HG02610 (cell line): ENCODE data around the gene SERPINB12.

Source experiments
- ATAC-seq: cut with Tn5 transposase; IDR thresholded peaks from one replicate; pipeline ENCODE4 v1.9.1; 2021; ENCODE audit warnings: mild to moderate bottlenecking, moderate library complexity; ENCODE audit not compliant: unreplicated experiment

SERPINB12 gene, protein sequence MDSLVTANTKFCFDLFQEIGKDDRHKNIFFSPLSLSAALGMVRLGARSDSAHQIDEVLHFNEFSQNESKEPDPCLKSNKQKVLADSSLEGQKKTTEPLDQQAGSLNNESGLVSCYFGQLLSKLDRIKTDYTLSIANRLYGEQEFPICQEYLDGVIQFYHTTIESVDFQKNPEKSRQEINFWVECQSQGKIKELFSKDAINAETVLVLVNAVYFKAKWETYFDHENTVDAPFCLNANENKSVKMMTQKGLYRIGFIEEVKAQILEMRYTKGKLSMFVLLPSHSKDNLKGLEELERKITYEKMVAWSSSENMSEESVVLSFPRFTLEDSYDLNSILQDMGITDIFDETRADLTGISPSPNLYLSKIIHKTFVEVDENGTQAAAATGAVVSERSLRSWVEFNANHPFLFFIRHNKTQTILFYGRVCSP

DNA sequence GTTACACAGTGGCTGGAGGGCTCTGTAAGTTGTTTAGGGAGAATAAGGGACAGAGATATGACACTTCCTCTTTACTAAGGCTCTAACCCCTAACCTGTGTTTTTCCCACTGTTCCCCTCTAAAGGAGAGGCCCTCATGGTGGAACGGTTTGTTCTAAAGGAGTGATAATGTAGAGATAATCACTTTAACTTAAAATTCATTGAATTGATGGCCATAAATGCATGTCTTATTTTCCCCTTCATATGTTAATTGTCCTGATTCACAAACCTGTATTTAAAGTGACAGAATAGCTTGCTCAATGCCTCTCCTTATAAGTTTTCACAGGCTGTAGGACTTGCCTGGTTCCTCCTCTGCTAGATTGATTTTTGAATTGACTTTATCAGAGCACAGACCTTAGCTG lies at the start of gene SERPINB12:
Gene SERPINB12, plus strand, starts transcription at position 301 of the 400 bp plus-strand sequence. CDS start 13,791 bp downstream, outside the sequence.
- no peak for ATAC-seq

DNA sequence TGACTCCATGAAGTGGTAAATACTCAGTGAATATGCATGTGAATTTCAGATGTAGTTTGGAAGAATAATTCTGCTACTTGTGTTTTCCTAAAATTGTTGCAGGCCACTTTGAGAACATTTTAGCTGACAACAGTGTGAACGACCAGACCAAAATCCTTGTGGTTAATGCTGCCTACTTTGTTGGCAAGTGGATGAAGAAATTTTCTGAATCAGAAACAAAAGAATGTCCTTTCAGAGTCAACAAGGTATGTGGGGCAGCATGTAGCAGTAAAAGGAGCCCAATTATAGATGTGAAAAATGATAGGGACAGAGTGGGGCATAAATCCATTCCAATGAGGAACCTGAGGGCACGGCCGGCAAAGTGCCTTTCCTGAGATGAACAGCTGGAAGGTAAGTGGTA lies 49.3 kb upstream of the SERPINB12 start:
- ATAC-seq = no peak

DNA sequence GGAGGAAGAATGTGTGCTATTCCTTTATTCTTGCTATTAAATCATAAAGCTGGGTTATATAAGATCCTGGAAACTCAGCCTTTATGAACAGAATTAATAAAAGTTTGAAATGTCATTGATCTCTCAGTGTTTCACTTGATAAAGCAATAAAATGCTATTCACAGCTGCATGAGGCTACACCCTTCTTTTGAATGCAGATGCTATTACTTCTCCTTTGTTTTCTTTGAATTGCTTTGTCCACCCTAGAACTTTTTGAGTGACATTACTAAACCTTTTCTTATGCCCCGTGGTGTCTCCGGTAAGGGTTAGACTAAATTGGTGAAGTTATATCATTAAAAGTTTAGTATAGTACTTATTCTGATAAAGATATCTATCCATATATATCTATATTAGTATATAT lies 46.5 kb upstream of the SERPINB12 start:
- no peak for ATAC-seq

DNA sequence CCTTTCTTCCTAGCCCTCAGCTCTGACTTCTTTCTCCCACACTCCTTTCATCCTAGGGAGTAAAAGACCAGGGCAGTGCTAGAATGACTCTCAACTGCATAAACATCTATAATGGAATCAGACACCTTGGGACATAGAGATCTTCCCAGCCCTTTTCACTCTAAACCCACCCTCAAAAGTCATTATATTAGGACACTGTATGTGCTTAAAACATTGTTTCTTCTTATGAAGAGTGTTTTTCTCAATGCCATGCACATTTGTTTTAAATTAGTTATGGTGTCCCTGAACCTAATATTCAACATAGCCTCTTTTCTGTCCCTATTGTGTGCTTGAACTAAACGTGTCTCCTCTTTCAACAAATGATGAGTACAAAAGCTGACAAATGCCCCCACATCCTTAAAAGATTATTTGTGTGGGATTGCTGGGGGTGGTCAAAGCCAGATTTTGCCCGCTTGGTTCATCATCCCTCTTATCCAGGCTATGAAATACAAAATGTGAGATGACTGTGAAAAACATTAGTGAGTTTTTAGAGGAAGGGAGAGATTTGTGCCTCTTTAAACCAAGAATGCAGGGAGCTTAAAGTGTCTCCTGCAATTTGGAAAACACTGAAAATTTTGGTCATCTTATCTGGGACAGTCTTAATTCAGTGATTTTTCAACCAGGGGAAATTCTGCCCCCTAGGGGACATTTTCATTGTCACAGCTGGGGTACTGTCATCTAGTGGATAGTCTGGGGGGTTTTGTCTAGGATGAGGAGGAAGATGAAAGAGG lies 36.4 kb upstream of the SERPINB12 start:
- ATAC-seq = no peak

DNA sequence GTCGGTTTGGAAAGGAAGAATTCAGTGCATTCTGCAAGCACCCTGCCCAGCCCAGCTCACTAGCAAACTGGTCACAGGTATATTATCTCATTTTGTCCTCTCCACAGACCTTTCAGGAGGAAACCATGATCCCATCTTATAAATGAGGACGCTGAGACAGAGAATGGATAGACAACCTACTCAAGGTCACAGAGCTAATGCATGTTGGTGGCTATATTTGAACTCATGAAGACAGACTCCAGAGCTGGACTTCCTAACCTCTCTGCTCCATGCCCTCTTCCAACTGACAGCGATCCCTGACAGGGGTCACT lies 35.9 kb upstream of the SERPINB12 start:
- ATAC-seq = no peak

DNA sequence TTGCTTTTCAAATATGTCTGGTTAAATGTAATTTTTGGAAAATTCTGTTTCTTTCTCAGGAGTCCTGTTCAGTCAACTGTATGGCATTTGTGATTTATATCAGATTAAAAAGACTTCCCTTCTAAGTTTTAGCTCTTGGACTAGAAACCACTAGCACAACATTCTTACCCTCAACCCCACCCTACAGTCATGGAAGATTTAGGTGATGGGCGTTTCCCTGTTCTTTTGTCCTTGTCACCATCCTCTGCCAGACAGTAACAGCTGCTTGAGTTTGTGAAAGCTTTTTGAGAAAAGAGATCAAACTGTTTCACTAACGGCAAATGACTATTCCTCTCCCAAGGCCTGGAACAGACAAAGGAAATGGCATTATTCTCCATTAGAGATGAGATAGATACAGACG lies 33.6 kb upstream of the SERPINB12 start:
- ATAC-seq = no peak

DNA sequence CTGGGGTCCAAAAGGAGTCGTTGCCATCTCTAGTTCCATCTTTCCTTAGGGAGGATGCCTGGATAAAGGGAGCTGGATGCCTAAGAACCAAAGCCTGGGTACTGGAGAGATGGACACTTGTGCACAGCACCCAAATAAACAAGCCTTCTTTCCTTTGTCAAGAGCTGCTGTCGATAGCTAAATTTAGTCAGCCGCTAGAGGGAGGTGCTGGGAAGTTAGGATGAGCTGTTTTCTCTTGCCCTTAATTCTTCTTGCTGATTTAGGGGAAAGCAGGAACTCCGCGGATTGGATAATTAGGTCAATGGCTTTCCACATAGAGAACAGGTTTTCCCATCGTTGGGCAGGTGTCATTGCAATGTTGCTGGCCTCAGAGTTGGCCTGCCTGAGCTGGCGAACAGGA lies 30.9 kb upstream of the SERPINB12 start:
- ATAC-seq = no peak

DNA sequence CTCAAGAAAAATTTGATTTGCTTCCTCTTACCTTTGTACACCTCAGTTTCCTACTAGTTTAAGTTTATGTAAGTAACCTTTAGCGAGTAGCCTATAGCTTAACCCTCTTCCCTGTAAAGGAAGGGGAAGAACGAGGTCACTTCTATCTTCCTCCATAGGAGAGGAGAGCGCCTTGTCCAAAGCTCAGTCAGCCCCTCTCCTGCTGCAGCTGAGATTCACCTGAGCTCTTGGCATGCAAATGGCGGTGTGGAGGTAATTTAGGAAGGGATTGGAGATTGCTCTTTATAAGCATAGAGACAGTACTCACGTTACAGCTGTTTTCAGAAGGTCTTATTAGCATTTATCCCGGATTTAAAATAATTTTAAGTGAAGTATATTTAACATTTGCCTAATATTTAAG lies 27.8 kb upstream of the SERPINB12 start:
- ATAC-seq = no peak

DNA sequence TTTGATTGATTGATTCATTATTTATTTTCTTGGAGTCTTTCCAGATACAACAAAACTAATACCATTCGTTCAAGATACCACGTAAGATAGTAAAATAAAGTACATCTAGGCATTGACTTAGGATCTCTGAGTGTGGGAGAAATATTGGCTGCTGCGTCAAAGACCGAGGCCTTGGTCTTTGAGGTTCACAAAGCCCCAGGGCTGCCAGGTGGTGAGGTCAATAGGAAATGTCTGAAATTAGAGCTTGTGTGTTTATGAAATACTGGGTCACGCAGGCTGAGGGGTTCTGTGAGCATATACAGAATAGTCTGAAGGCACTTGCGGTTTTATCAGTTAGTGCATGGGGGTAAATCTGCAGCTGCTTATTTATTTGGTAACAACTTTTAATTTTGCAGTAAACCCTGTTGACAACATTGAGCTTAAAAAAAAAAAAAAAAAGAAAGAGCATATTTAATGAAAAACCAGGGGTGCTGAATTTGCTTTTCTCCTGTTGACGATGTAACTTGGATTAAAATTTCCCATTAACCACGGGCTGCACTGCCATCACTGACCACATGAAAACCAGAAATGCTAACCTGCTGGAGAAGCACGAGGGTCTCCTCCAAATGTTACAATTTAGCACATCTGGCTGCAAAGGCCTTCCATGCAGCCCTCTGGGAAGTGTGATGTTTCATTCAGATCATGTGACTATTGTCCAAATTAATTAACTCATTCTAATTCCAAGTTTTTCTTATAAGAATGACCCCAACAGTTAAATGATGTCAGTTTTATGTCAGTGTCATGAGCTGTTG lies 27.1 kb upstream of the SERPINB12 start:
- ATAC-seq = no peak

DNA sequence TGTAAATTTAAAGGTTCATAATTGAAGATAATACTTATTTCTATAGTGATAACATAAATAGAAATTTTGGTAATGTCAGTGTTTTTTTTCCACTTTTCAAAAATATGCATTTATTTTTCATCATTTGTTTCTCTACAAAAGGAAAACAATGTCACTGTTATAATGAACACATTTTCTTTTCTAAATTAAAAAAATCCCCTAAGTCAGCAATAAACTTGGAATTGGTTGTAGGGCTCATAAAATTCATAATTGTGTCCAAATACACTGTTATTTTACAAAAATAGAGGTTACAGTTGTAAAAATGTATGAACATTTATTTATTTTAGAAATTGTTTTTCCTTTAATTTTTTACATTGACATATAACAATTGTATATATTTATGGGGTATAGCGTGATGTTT lies 26.4 kb upstream of the SERPINB12 start:
- no peak for ATAC-seq

DNA sequence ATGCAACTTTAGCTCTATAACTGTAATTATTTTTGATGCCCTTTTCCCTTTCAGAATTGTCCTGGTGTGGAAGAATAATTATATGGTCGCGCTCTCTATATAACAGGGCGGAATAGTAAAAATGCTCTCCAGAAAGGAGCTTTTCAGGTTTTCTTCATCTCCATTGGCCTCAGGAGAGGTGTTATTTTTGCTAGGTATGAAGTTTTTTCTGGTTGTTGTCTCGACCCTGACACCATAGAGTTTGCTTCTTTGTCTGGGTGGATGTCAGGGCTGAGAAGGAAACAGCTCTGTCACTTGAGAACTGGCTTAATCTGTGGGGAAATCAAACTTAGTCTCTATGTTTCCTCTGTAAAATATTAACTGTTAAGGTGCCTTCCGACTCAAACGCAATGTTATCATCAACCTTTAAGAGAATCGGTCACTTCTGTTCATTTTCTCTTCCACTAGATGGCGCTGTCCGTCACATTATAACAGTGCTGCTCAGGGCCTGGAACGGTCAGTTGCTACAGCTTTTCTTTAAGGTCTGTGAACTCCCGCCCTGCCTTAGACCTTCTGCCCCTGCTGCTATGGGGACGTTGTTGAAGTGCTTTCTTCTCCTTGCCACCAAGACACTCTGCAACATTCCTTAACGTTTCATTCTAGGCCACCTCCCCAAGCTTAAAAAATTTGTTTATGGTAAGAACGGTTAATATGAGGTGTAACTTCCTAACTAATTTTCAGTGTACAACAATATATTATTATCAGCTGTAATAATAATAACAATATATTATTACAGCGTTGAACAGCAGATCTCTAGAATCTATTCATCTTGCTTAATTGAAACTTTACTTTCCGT lies 23.8 kb upstream of the SERPINB12 start:
- peak; percentile 95 for ATAC-seq

DNA sequence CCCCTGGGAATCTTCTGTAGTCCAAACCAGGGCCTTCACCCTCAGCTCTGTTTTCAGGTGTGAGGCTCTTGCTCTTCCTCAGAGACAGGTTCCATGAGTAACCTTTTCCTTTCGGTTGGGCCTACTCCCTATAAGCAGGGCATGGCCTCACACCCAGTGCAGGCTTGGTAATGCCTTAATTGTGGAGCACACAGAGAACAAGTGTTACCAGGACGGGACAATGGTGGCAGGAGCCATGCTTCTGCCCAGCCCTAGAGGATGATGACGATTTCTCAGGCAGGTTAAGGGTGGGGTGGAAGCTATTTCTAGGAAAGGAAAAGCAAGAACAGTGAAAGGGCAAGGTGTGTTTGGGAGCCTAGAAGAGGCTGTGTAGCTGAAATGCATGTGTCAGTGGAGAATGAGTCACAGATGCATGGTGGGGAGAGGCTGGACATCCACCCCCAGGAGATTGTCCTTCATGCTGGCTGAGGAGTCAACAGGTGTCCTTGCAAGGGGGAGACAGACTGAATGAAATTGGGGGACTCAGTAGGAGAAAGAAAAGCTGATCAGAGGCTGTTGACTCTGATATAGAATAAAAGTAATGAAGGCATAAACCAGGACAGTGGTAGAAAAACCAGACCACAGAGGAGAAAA lies 22.0 kb upstream of the SERPINB12 start:
- ATAC-seq = no peak

DNA sequence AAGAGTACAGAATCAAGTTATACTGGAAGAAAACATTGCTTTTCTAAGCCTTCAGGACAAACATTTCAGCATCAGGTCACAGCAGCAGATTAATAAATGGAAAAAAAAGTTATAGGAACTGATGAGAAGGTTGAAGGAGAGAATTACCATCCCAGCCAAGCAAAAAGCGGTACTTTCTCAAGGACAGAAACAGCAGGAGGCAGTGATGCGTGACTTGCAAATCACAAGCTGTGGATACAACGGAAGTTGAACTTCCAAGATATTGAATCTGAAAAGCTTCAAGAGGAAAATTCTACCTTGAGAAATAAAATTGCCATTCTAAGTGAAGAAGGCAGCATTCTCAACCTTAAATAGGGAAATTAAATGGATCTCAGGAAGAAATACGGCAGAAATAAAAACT lies 18.5 kb upstream of the SERPINB12 start:
- no peak for ATAC-seq

DNA sequence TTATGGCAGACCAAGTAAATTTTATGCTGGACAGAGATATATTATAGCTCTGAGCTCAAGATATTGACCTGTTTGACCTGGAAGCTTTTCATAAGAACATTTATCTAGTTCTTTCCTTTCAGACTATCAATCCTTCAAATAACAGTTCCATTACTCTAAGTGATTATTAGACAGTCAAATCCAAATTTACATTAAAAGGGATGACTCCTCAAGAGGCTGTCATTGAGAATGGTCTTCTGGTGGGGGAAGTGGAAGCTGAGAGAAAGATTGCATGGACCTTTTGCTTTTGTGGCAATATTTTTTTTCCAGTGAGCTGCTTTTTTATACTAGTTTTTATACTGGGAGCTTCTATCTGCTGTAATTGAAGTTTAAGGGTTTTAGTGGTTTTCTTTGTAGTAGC lies 14.9 kb upstream of the SERPINB12 start:
- ATAC-seq = no peak

DNA sequence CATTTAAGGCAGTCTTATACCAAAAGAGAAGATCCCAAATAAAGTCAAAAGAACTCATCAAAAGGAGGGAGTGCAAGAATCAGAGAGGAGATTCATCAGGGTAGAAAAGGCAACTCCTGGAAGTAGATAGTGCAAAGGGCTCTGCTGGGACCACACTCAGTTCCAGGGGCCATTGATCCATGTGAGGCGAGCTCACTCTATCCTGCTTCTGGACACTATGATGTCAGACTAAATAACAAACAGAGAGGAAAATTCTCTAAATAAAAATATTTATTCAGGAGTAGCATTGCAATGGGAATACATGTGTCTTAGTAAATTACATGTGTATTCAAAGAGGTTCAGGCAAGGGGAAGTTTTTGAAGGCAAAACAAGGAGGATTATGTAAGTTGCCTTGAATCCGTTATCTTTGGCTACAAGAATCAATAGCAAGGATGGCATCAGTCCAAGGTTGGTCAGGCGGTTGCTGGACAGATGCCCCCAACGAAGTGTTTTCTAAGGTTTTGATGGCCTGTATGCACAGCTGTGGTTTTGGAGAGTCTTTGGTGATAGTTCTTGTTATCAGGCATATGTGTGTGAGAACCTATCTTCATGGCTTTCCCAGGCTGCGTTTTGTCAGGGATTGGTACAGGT lies 13.2 kb upstream of the SERPINB12 start:
- ATAC-seq = no peak

DNA sequence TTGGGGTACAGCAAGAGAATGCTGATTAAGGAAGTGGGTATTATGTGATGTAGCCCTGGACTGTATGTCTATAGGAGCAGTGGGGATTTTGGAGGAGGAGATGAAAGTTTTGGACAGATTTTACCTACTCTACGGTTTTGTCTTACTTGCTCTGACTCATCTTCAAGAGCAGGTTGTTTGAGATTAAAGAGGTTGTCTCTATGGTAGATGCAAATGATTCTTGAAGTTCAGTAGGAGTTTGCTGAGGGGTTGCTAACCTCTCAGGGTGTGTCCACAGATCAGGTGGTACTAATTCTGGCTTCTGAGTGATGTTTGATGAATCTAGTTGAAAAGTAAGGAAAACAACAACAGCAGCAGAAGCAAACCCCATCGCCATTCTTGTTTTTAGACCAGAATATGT lies 9.7 kb upstream of the SERPINB12 start:
- no peak for ATAC-seq

DNA sequence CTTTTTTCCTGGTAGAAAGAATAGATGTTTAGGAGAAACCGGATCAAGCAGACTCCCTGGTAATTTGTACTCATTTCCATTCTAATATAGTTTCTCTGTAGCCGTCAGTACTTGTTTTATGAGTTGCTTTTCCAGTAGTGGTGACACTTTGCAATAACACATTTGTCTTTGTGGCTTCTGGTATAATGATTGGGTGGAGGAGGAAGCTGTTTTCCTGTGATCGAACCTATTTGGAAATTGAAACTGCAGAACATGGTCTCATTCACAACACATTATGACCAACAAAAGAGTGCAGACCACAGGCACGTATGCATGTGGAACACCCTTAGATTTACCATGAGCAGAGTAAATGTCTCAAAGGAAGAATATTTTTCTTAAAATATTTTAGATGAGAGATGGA lies 7.6 kb upstream of the SERPINB12 start:
- ATAC-seq = peak; percentile 54

DNA sequence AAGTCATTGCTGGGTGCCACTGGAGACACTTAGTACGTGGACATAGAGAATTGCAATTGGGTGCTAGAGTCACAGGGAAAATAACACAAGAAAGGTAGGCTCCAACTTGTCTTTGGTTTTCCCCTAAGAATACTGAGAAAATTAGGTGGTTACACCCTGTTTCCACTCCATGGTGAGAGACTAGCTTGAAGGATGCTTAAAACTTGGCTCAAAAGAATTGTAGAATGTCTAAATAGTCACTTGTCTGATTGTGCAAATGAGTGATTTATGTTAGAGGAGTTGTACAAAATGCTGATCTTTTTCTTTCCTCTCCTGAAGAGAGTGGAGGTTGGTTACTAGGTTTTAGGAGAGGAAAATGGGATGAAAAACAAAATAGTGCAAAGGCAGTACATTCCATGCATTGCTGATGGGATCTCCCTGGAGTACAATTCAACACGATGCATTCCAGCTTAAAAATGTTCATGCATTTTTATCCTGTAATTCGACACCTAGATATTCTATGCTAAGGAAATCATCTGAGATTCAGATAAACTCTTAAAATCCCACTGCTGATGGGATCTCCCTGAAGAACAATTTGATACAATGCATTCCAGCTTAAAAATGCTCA lies 2.2 kb upstream of the SERPINB12 start:
- no peak for ATAC-seq

DNA sequence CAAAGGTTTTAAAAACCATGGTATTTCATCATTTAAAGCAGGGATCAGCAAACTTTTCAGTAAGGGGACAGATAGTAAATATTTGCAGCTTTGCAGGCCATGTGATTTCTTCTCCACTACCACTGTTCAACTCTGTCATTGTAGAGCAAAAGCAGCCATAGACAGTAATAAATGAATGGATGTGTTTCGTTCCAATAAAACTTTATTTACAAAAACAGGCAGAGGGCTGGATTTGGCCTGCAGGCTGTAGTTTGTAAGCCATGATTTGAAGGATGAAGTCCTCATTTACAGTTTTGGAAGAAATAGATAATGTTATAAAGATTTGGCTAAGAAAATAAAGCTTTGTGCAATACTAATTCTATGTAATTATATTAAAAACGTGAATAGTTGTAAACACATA lies 1.8 kb downstream of the SERPINB12 start:
- no peak for ATAC-seq
